Left kidney (tissue), 2 donors: ENCODE data around the gene CLCNKA. TPM values are rescaled to one million over a fixed set of nuclear protein-coding genes. Genes with fewer than 3 reads are reported as not detected.
A peak's percentile ranks its signal among the peaks of the same experiment; 100 is the strongest.

ENCODE experiments used
- DNase-seq: peaks from one replicate; pipeline ENCODE4 v3.0.0-alpha.2; 2013
- polyA plus RNA-seq: library from polyadenylated mRNA; unstranded; fragments of 120-200 nt; gene quantifications from one replicate; pipeline ENCODE4 v1.2.1, GENCODE V29; 2013; ENCODE audit not compliant: insufficient read length

CLCNKA gene
- polyA plus RNA-seq, 1 donor = 9.8 TPM

DNA sequence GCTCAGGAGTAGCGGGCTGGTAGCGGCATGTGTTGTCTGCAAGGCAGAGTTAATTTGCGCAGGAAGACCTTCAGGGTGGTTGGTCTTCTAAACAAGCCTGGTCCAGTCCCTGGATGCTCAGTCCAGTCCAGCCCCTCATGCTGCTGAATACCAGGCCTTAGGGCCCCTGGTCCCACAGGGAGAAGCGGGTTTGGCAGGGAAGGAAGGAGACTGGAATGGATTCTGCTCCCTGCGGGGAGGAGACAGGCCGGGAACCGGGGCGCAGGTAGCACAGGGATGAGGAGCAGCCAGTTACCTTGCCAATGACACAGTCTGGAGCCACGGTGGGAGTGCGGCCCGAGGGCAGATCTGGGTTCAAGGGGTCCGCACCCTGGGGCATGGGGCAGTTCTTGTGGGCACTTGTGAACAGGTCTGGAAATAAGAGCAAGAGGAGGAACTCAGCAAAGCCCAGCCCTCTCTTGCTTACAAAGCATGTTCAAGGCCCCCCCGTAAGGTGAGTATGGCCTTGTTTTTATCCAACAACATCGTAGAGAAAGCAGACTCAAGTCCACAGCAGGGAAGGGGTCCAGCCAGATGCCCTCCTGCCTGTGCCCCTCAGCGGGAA, 41.5 kb downstream of the CLCNKA start:
- DNase-seq = no peak

DNA sequence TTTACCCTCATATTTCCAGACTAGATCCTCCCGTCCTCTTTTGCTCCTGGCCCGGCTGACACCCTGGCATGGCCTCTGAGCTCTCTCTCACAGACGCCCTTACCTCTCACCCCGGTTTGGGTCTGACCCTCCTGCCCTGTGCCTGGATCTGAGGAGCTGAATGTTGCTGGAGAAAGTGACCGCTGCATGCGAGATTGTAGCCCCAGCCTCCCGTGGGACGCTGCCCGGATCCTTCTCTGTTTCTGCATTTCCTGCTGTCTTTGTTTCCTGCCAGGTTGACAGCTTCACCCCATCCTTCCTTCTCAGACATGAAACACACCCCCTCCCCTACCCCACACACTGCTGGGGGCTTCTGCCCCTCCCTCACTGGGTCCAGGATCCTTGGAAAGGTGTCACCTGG, 42.1 kb downstream of the CLCNKA start:
- no peak for DNase-seq

DNA sequence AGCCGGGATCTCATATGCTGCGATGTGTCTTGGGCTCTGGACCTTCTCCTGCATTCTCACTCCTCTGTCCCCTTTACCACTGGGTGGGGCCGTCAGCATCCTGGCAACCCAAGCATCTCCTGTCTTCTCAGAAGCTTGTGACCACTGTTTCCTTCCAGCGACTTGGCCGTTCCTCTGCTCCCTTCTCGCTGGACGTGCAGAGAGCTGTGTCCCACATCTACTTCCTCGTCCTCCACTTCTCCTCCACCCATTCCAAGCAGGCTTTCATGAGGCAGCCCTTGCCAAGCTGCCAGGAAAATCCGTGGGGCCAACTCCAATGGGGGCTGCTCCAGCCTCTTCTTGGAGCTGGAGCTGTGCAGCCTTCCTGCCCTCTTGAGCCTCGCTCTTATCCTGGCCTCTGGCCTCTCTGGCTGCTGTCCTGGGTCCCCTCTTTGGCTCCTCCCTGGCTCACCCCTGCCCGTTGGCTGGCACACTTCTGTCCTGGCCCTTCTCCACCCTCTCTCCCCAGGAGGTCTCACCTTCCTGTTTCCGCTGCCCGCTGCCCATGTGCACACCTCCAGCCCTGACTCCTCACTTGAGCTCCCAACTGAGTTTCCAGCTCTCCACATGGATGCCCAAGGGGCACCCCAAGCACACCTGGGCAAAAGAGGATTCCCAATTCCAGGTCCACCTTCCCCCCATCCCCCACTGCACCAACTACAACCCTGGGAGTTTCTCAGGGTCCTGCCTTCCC, 42.9 kb downstream of the CLCNKA start:
- no peak for DNase-seq

DNA sequence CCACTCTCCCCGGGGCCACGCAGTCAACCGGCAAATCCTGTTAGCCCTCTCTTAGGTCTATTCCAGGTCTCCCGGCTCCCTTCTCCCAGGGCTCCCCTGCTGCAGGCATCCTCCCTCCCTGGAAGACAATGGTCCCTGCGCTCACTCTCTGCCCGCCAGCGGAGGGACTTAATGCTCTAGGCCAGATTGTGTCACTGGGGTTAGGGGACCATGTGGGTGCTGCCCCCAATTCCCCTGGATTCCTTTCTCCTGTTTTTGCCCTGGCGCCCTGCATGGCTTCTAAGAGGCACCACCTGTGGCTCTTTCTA, 43.4 kb downstream of the CLCNKA start:
- no peak for DNase-seq

DNA sequence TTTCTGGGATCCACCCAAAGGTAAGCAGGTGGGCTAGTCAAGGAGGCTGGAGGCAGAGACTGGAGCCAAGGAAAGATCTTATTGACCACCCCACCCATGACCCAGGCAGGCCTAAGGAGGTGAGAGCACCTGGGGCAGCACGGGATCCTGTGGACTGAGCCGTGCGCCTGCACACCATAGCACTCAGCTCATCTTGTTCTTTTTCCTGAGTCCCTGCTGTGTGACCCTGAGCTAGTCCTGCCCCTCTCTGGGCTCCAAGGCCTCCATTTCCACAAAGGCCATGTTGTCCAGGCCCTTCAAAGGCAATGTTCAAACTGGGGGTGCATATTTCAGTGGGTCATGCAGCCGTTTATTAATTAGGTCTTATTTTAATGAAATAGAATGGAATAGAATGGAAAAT, 44.4 kb downstream of the CLCNKA start:
- no peak for DNase-seq

DNA sequence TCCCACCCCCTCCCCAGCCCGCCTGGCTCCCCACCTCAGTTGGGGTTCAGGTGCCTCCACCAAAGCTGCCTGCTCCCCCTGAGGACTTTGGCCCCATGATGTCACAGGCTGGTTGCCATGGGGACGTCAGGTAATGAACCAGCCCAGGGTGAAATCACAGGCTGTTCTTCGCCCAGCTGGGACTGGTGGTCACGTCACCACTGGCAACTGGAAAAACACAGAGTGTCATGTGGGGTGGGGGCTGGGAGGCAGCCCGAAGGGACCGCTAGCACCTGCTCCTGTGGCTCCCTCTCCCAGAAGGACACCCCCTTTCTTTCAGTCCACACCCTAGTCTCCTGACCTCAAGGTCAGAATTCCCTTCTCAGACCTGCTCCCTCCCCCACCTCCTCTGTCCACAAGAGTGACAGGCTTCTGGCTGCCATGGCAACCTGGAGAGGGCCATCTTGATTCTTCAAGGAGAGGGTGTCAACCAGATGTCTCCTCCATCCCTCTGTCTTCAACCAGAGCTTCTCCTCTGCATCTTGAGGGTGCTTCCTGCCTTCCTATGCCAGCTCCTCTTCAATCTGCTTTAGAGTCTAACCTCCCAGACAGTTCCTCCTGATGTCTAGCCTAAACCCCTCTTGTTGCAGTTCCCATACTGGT, 45.4 kb downstream of the CLCNKA start:
- DNase-seq = peak; percentile 68

DNA sequence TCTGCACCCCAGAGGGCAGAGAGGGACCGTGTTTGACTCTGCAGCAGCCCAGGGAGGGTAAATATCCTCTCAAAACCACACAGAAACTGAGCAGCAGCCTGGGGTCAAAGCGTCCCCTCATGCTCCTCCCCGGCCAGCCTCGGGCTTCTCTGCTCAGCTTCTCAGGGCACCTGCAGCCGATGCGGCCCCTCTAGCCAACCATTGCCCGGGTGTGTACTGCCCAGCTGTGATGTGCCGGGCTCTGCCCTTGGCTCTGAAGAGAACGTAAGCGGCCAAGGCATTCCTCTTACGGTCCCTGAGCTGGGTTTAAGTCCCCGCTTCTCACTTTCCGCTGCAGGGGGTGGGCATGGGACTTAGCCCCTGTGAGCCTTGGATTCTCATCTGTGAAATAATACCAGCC, 46.1 kb downstream of the CLCNKA start:
- no peak for DNase-seq

DNA sequence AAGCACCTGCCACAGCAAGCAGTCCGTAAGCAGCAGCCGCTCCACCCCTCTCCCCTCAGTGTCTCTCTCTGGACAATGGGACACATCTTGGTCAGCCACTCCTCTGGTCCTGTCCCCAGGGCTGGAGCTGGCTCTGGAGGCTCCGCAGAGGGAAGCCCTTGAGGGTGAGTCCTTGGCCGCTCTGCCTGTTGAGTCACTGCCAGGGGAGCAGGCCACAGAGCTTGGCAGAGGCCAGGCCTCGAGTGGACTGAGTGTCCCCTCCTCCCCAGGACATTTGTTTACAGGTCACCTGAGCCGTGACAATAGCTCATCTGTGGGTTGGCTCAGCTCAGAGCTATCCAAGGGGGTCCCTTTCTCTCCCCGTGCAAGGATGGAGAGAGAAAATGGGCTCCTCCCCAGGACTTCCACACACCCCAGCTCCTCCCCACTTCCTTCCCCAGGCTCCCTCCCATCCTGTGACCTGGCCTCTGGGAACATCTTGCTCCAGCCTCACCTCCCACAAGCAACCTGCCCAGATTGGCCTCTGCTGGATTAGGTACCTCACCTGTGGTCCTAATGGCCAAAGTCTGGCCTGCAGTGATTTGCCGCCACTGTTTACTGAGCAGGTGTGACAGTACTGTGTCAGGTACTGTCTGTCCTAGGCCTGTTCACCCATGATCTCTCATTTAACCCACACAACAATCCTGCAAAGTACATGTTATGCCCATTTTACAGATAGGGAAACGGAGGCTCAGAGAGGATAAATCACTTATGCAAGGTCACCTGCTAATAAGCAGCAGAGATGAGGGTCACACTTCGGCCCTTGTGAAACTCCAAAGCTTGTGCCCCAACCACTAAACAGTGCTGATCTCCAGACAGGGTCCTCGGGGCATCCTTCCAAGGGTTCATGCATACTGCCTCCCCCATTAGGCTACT, 46.8 kb downstream of the CLCNKA start:
- no peak for DNase-seq

DNA sequence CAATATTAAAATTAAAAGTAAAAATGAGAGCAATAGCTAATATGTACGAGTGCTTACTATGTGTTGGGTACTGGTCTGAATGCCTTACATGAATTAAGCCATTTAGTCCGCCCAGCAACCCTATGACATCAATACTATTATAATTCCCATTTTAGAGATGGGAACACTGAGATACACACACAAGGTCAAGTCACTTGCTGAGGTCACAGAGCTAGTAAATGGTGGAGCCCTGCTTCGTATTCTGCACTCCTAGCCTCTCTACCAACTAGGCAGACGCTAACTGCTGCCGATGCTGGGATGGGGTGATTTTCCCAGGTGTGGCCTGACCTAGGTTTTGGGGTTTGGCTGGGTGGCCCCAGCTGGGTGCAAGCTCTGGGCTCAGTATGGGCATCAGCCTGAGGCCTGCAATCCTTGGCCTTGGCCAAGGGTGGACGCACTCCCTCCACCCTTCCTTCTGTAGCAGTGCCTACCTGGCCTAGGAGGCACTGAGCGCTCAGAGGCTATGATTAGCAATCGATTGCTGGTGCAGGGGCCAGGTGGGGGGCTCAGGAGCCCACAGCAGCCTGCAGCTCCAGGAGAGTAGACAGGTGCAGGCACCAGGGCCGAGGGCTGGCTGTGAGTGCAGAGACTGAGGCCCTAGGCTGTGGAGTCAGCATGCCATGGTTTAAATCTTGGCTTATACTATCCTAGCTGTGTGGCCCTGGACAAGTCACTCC, 49.0 kb downstream of the CLCNKA start:
- no peak for DNase-seq

DNA sequence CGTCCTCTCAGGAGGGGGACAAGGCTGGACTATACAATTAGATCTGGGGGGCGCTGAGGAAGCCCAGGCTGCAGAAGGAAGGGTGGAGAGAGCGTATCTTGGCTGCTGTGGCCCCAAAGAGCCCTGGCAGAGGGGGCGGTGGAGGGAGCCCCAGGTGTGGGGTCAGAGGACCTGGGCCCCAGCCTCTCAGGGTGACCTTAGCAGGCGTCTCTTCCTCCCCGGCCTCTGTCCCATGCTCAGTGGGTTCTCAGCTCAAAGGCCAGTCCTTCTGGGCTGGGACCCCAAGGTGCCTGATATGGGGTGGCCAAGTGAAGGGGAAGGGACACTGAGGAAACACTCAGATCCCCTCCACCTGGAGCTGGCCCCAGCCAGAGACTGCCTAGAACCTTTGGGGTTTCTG, 49.8 kb downstream of the CLCNKA start:
- no peak for DNase-seq

DNA sequence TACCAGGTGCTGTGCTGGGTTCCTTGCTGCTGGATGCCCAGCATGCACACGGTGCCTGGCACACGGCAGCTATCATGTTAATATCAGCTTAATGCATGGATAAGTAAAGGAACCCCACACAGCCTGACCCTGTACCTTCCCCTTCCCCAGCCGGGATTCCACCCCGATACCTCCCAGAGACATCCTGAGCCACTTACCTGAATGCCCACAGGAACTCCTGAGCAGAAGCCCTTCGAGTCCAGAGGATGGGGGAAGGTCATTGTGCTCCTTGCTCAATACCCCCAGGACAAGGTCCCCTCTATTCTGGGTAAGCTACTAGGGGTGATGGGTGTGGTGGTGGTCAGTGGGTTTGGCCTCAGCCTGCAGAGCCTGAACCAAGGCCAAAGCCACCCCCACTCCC, 50.3 kb downstream of the CLCNKA start:
- no peak for DNase-seq

DNA sequence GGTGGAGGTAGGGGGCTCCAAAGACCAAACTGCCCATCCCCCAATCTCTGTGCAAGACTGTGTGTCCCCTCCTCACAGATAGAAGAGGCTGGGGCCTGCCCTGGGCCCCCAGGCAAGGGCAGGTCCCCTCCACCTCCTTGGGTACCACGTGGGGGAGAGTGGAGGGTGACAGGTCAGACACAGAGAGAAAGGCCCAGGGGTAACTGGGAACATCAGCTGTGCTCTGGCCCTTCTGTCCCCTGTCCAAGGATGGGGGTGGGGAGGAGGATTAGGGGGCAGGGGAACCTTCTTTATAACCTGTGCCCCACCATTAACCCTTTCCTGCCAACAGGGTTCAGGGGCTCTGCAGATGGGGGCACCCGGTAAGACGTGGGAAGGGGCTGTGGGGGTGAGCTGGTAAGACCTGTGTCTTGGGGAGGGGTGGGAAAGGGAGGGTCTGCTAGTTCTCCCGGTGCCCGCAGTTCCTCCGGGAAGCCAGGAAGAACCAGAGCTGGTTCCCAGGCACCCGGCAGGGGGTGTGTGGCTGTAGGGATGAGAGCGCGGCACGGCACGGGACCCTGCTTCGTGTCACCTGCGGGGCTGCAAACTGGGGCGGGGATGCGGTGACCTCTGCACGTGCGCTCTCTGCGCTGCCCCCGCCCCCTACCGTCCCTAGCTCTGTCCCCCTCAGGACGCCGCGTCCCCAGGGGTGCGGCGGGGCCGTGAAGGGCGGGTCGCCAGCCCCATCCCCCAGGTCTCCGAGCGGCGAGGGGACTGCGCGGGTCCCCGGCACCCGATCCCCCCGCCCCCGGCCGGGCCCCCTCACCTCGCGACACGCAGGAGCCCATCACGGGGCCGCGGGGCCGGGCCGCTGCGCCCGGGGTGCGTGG, 51.0 kb downstream of the CLCNKA start:
- DNase-seq = no peak

DNA sequence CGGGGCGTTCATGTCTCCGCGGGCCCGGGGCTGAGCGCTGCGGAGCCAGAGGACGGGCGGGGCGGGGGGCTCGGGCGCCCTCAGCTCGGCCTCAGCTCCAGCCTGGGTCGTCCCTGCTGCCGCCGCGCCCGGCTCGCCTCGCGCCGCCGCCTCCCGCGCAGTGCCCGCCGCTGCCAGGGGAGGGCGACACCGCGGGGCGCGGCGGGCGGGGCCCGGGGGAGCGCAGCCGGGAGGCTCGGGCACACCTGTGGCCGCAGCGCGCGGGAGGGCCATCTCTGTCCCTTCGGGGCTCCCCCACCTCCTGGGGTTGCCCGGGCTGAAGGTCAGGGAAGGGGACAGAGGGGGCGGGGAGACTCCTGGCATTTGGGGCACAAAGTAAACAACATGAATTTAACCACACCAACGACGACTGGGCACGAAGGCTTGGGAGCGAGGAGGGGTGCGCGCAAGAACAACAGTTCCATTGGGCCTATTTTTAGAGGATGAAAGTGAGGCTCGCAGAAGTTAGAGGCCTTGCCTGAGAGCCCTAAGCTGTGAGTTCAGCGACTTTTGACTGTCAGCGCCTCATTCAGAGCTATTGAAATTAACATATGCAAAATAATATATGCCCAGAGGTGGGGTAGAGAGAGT, 51.8 kb downstream of the CLCNKA start, which contains the start of gene FAM131C:
Gene FAM131C, minus strand, starts transcription at position 162 of the 630 bp plus-strand sequence. CDS start 209 bp downstream, outside the sequence.
- peak; percentile 34 for DNase-seq

DNA sequence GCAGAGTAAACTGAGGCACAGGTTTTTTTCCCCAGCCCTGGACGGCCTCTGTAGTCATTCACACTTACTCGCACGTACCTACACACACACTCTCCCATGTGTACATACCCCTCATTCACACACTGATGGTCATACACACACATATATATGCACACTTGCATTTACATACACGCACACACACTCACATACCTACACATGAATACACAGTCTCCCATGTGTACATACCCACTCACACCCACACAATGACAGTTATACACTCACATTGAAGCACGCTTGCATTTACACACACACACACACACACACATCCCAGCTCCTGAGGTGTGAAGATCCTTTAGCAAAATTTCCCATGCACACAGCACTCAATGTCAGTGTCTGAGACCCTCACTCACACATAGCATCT, 52.4 kb downstream of the CLCNKA start:
- no peak for DNase-seq

DNA sequence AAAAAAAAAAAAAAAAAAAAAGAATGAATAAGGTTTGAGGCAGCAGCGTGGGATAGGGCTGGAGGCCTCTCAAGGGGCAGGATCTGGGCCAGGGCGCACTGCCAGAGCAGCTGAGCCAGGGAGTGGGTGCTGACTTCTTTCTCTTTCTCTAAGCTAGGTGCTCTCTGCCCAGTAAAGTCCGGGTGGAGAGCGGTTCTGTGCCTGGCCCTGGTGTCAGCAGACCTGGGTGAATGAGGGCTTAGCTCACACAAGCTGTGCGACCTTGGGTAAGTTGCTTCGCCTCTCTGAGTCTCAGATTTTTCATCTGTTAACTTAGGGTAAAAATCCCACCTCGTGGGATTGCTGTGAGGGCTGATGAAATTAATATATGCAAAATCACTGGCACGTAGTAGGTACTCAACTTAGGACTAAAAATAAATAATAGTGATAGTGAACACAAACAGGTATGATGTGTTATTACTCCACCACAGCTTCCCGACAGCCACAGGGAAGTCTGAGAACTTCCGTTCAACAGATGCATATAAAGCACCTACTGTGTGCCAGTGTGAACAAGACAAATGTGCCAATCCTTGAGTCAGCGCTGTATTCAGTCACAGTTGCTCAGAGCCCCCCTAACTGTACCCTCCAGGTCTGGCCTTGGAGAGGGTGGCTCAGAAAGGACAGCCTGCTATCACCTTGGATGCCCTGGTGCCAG, 53.6 kb downstream of the CLCNKA start:
- DNase-seq = no peak

DNA sequence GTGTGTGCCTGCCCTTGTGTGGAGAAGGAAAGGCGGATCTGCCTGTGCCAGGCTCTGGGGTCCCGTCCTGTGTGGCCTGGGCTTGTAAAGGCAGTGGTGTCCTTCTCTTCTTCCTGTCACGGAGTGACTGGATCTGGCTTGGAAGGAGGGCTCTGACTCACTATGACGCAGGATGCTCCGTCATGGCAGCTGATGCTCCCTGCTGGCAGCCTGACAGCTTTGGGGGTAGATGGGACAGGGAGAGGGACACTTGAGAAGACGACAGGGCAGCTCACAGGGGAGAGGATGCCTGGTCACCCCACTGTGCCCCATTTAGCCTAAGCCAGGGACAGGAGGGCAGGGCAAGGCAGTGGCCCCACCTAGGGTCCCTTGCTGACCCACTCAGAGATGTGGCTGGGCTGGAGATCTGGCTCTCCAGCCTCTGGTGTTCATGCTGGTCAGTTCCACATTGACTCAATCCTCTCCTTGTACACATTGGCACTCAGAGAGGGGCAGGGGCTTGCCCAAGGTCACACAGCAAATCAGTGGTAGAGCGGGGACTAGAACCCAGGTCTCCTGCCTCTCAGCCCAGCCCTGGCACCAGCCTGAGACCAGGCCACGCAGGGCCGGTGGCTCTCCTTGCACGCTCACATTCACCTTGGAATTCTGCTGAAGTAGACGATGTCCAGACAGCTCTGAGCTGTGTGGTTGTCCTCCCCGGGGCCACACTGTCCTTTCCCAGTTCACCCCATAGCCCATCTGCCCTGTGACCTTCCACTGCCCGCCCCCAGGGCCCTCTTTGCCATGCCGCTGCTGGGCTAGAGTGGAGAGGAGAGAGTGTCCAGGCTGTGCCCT, 54.4 kb downstream of the CLCNKA start:
- DNase-seq = no peak

DNA sequence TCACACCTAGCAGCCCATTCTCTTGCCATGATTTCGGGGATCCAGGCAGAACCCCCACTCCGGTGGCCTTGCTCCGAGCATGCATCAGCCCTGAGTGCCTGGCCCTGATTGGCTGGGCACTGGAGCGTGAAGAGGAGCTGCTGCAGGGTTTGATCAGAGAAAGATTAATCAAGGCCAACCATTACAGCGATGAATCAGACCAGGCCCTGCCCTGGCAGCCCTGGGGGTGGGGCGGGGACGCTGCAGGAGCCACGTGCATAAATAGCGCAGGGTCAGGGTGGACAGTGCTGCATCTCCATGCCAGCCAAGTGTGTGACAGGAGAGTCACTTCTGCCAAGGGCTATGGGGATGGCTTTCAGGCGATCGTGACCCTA, 55.0 kb downstream of the CLCNKA start:
- no peak for DNase-seq

DNA sequence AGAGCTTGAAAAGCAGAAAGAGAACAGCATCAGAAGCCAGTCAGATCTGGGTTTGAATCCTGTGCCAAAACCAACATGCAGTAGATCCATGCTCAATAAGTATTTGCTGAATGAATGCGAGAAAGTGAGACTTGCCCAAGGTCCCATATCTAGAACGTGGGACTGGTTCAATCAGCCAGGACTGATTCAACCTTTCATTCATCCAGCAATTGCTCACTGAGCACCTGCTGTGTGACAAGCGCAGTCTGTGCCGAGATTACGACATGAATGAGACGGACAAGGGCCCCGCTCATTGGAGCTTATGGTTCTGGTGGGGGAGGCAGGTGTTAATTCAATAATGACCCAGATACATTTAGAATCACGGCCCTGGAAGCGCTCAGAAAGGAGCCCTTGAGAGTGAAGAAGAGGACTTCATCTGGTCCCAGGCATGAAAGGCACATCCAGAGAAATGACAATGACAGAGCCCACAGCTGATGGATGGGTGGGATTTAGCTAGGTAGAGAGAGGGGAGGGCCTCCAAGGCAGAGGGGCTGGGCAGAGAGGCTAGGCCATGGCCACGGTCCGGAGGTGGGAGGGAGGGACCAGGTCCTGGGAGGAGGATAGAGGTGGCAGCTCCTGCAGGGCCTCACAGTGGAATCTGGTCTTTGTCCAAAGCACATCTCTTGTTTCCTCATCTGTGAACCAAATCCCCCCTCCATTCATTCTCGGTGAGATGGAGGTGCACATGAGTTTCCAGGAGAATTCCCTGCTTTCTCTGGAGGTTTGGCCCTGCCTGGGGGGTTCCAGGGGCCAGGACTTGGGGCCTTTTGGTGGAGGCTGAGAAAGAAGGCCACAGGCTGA, 55.8 kb downstream of the CLCNKA start:
- no peak for DNase-seq
